Measurements from ENCODE around the gene C1QL1.

DNA sequence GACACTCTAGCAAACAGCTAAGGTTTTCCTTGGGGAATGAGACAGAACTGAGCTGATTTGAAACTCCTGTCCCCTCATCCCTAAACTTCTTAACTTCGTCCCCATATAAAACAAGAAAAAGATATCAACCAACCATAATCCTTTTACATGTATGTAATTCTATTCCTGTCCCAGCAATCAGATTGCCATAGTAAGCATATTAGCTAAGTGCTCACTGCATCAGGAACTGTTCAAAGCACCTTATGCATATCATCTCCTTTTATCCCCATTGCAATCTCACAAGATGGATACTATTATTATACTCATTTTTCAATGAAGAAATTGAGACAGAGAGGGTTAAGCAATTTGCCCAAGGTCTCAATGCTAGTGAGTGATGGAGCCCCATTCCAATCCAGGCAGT, 27.3 kb downstream of the C1QL1 start:
- no peak for TF ChIP-seq POLR2AphosphoS5 (IDR thresholded peaks at IDR 0.05; ENCODE audit: insufficient read depth, low read depth, low read length)
- TF ChIP-seq, protein P1, sequence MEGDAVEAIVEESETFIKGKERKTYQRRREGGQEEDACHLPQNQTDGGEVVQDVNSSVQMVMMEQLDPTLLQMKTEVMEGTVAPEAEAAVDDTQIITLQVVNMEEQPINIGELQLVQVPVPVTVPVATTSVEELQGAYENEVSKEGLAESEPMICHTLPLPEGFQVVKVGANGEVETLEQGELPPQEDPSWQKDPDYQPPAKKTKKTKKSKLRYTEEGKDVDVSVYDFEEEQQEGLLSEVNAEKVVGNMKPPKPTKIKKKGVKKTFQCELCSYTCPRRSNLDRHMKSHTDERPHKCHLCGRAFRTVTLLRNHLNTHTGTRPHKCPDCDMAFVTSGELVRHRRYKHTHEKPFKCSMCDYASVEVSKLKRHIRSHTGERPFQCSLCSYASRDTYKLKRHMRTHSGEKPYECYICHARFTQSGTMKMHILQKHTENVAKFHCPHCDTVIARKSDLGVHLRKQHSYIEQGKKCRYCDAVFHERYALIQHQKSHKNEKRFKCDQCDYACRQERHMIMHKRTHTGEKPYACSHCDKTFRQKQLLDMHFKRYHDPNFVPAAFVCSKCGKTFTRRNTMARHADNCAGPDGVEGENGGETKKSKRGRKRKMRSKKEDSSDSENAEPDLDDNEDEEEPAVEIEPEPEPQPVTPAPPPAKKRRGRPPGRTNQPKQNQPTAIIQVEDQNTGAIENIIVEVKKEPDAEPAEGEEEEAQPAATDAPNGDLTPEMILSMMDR (IDR thresholded peaks at IDR 0.05; ENCODE audit: extremely low read depth in 1 of 2, insufficient read depth in 1 of 2, low read depth in 1 of 2, low read length in 2 of 2): no peak
- no peak for TF ChIP-seq MYC (IDR thresholded peaks at IDR 0.05; ENCODE audit: low read depth, low read length)
- TF ChIP-seq POLR2A (IDR thresholded peaks at IDR 0.05; ENCODE audit: low read depth, low read length): no peak
- TF ChIP-seq EZH2 (IDR thresholded peaks at IDR 0.05; ENCODE audit: borderline replicate concordance, low read depth, low read length, severe bottlenecking): no peak
- TF ChIP-seq FOS (IDR thresholded peaks at IDR 0.05; ENCODE audit: borderline replicate concordance, insufficient read depth, low read length): no peak
- TF ChIP-seq, protein P2, sequence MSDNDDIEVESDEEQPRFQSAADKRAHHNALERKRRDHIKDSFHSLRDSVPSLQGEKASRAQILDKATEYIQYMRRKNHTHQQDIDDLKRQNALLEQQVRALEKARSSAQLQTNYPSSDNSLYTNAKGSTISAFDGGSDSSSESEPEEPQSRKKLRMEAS (IDR thresholded peaks at IDR 0.05; ENCODE audit: insufficient read depth, insufficient read length): no peak
- no peak for TF ChIP-seq JUN (IDR thresholded peaks at IDR 0.05; ENCODE audit: borderline replicate concordance, insufficient read depth, insufficient read length, low read depth)
- TF ChIP-seq GATA2 (IDR thresholded peaks at IDR 0.05; ENCODE audit: insufficient read depth, insufficient read length, low read depth, low read length): no peak
